ENCODE results near the gene ADGRB3. TPM values are rescaled to one million over a fixed set of nuclear protein-coding genes. Genes with fewer than 3 reads are reported as not detected.
A peak's percentile ranks its signal among the peaks of the same experiment; 100 is the strongest.

The ADGRB3 gene
- total RNA-seq, 1 experiment from 2014 or later: not detected

- H3K4me1 ChIP-seq (ENCODE audit: low read length): no peaks in the 10 kb centered on the region
- H3K9me3 ChIP-seq (ENCODE audit: low read length): no peaks in the 10 kb centered on the region
- H3K27ac ChIP-seq (ENCODE audit: low read length): no peak overlapping the region
- H3K9ac ChIP-seq (ENCODE audit: low read length): no peak overlapping the region
- no peaks in the 10 kb centered on the region for H4K20me1 ChIP-seq (ENCODE audit: insufficient read depth, low read depth, low read length)
- H3K4me2 ChIP-seq (ENCODE audit: low read depth, low read length, poor library complexity, severe bottlenecking): no peak overlapping the region
- H3K79me2 ChIP-seq (ENCODE audit: low read length): no peaks in the 10 kb centered on the region
- H3K4me3 ChIP-seq (ENCODE audit: low read length): no peak overlapping the region
- no peak for DNase-seq
- no peaks in the 10 kb centered on the region for H3K9me2 ChIP-seq (replicated peaks; ENCODE audit: insufficient read depth, low read length)
- no peaks in the 10 kb centered on the region for H3K36me3 ChIP-seq (ENCODE audit: insufficient read depth, low read length)
- H2AFZ ChIP-seq (ENCODE audit: low read length): no peak overlapping the region
- no peaks in the 10 kb centered on the region for H3K27me3 ChIP-seq (ENCODE audit: low read length)
Measured at GRCh38 chr6:68852791-68853190, 217.7 kb downstream of the ADGRB3 start.

- Histone ChIP-seq H3K9me3 (ENCODE audit: low read length) (no peaks in the 10 kb centered on the region), H3K27me3 (ENCODE audit: low read length) (no peaks in the 10 kb centered on the region), H3K4me1 (ENCODE audit: low read length) (no peaks in the 10 kb centered on the region), H3K4me3 (ENCODE audit: low read length) (no peak overlapping the region), H2AFZ (ENCODE audit: low read length) (no peak overlapping the region), H3K27ac (ENCODE audit: low read length) (no peak overlapping the region), H3K36me3 (ENCODE audit: insufficient read depth, low read length) (no peaks in the 10 kb centered on the region), H3K9me2 (replicated peaks; ENCODE audit: insufficient read depth, low read length) (no peaks in the 10 kb centered on the region; the same call in 1 of the 2 replicates), H3K79me2 (ENCODE audit: low read length) (no peaks in the 10 kb centered on the region), H4K20me1 (ENCODE audit: insufficient read depth, low read depth, low read length) (no peaks in the 10 kb centered on the region), H3K4me2 (ENCODE audit: low read depth, low read length, poor library complexity, severe bottlenecking) (no peak overlapping the region), H3K9ac (ENCODE audit: low read length) (no peak overlapping the region)
- no peak for DNase-seq
Measured at GRCh38 chr6:68859233-68859632, 224.2 kb downstream of the ADGRB3 start.

- H3K9me2 ChIP-seq (replicated peaks; ENCODE audit: insufficient read depth, low read length): no peaks in the 10 kb centered on the region
- no peak overlapping the region for H3K27ac ChIP-seq (ENCODE audit: low read length)
- no peaks in the 10 kb centered on the region for H3K36me3 ChIP-seq (ENCODE audit: insufficient read depth, low read length)
- H3K27me3 ChIP-seq (ENCODE audit: low read length): no peaks in the 10 kb centered on the region; the same call in 1 of the 2 replicates
- H3K9ac ChIP-seq (ENCODE audit: low read length): no peak overlapping the region
- no peak overlapping the region for H3K4me3 ChIP-seq (ENCODE audit: low read length)
- H3K4me1 ChIP-seq (ENCODE audit: low read length): no peaks in the 10 kb centered on the region
- peaks cover 2% of the 10 kb centered on the region; the same call in 1 of the 2 replicates for H3K9me3 ChIP-seq (ENCODE audit: low read length)
- no peak for DNase-seq
- H3K4me2 ChIP-seq (ENCODE audit: low read depth, low read length, poor library complexity, severe bottlenecking): no peak overlapping the region
- no peaks in the 10 kb centered on the region for H3K79me2 ChIP-seq (ENCODE audit: low read length)
- H2AFZ ChIP-seq (ENCODE audit: low read length): no peak overlapping the region
- H4K20me1 ChIP-seq (ENCODE audit: insufficient read depth, low read depth, low read length): no peaks in the 10 kb centered on the region
Measured at GRCh38 chr6:68868646-68869045, 233.6 kb downstream of the ADGRB3 start.

GRCh38 chr6:68873236-68873635, 238.2 kb downstream of the ADGRB3 start:
- Histone ChIP-seq H2AFZ (ENCODE audit: low read length) (no peak overlapping the region), H3K27me3 (ENCODE audit: low read length) (no peaks in the 10 kb centered on the region; the same call in 1 of the 2 replicates), H3K4me1 (ENCODE audit: low read length) (no peaks in the 10 kb centered on the region), H3K36me3 (ENCODE audit: insufficient read depth, low read length) (no peaks in the 10 kb centered on the region), H3K4me3 (ENCODE audit: low read length) (no peak overlapping the region), H4K20me1 (ENCODE audit: insufficient read depth, low read depth, low read length) (no peaks in the 10 kb centered on the region), H3K9me3 (ENCODE audit: low read length) (peaks cover 2% of the 10 kb centered on the region; the same call in 1 of the 2 replicates), H3K27ac (ENCODE audit: low read length) (no peak overlapping the region), H3K9ac (ENCODE audit: low read length) (no peak overlapping the region), H3K4me2 (ENCODE audit: low read depth, low read length, poor library complexity, severe bottlenecking) (no peak overlapping the region), H3K79me2 (ENCODE audit: low read length) (no peaks in the 10 kb centered on the region), H3K9me2 (replicated peaks; ENCODE audit: insufficient read depth, low read length) (no peaks in the 10 kb centered on the region)
- no peak for DNase-seq

GRCh38 chr6:68874747-68875146, 239.7 kb downstream of the ADGRB3 start:
- Histone ChIP-seq H3K27ac (ENCODE audit: low read length) (no peak overlapping the region), H4K20me1 (ENCODE audit: insufficient read depth, low read depth, low read length) (no peaks in the 10 kb centered on the region), H3K4me2 (ENCODE audit: low read depth, low read length, poor library complexity, severe bottlenecking) (no peak overlapping the region), H3K9ac (ENCODE audit: low read length) (no peak overlapping the region), H3K79me2 (ENCODE audit: low read length) (no peaks in the 10 kb centered on the region), H2AFZ (ENCODE audit: low read length) (no peak overlapping the region), H3K4me1 (ENCODE audit: low read length) (no peaks in the 10 kb centered on the region), H3K9me3 (ENCODE audit: low read length) (no peaks in the 10 kb centered on the region), H3K4me3 (ENCODE audit: low read length) (no peak overlapping the region), H3K9me2 (replicated peaks; ENCODE audit: insufficient read depth, low read length) (no peaks in the 10 kb centered on the region), H3K36me3 (ENCODE audit: insufficient read depth, low read length) (no peaks in the 10 kb centered on the region), H3K27me3 (ENCODE audit: low read length) (no peaks in the 10 kb centered on the region; the same call in 1 of the 2 replicates)
- DNase-seq: no peak

- no peaks in the 10 kb centered on the region for H3K79me2 ChIP-seq (ENCODE audit: low read length)
- no peaks in the 10 kb centered on the region for H3K36me3 ChIP-seq (ENCODE audit: insufficient read depth, low read length)
- no peak for DNase-seq
- H2AFZ ChIP-seq (ENCODE audit: low read length): no peak overlapping the region
- H4K20me1 ChIP-seq (ENCODE audit: insufficient read depth, low read depth, low read length): no peaks in the 10 kb centered on the region
- H3K4me3 ChIP-seq (ENCODE audit: low read length): no peak overlapping the region
- H3K9me3 ChIP-seq (ENCODE audit: low read length): no peaks in the 10 kb centered on the region
- H3K4me2 ChIP-seq (ENCODE audit: low read depth, low read length, poor library complexity, severe bottlenecking): no peak overlapping the region
- no peak overlapping the region for H3K9ac ChIP-seq (ENCODE audit: low read length)
- H3K27me3 ChIP-seq (ENCODE audit: low read length): no peaks in the 10 kb centered on the region; the same call in 1 of the 2 replicates
- H3K9me2 ChIP-seq (replicated peaks; ENCODE audit: insufficient read depth, low read length): no peaks in the 10 kb centered on the region
- no peaks in the 10 kb centered on the region for H3K4me1 ChIP-seq (ENCODE audit: low read length)
- no peak overlapping the region for H3K27ac ChIP-seq (ENCODE audit: low read length)
Measured at GRCh38 chr6:68875403-68875802, 240.3 kb downstream of the ADGRB3 start.

- no peak overlapping the region for H3K4me3 ChIP-seq (ENCODE audit: low read length)
- no peaks in the 10 kb centered on the region for H4K20me1 ChIP-seq (ENCODE audit: insufficient read depth, low read depth, low read length)
- H3K9ac ChIP-seq (ENCODE audit: low read length): no peak overlapping the region
- H3K27me3 ChIP-seq (ENCODE audit: low read length): no peaks in the 10 kb centered on the region; the same call in 1 of the 2 replicates
- no peak overlapping the region for H3K27ac ChIP-seq (ENCODE audit: low read length)
- H2AFZ ChIP-seq (ENCODE audit: low read length): no peak overlapping the region
- no peaks in the 10 kb centered on the region for H3K79me2 ChIP-seq (ENCODE audit: low read length)
- no peaks in the 10 kb centered on the region for H3K4me1 ChIP-seq (ENCODE audit: low read length)
- H3K9me2 ChIP-seq (replicated peaks; ENCODE audit: insufficient read depth, low read length): no peaks in the 10 kb centered on the region
- no peaks in the 10 kb centered on the region for H3K9me3 ChIP-seq (ENCODE audit: low read length)
- H3K4me2 ChIP-seq (ENCODE audit: low read depth, low read length, poor library complexity, severe bottlenecking): no peak overlapping the region
- peak; percentile 62 for DNase-seq
- H3K36me3 ChIP-seq (ENCODE audit: insufficient read depth, low read length): no peaks in the 10 kb centered on the region
Measured at GRCh38 chr6:68876792-68877493, 241.9 kb downstream of the ADGRB3 start.

- no peaks in the 10 kb centered on the region for H3K36me3 ChIP-seq (ENCODE audit: insufficient read depth, low read length)
- H2AFZ ChIP-seq (ENCODE audit: low read length): no peak overlapping the region
- no peak overlapping the region for H3K4me2 ChIP-seq (ENCODE audit: low read depth, low read length, poor library complexity, severe bottlenecking)
- H3K4me3 ChIP-seq (ENCODE audit: low read length): no peak overlapping the region
- no peaks in the 10 kb centered on the region for H3K4me1 ChIP-seq (ENCODE audit: low read length)
- H3K9me3 ChIP-seq (ENCODE audit: low read length): no peaks in the 10 kb centered on the region
- H4K20me1 ChIP-seq (ENCODE audit: insufficient read depth, low read depth, low read length): peaks cover 3% of the 10 kb centered on the region; the same call in 1 of the 2 replicates
- H3K9ac ChIP-seq (ENCODE audit: low read length): no peak overlapping the region
- no peaks in the 10 kb centered on the region for H3K9me2 ChIP-seq (replicated peaks; ENCODE audit: insufficient read depth, low read length)
- DNase-seq: no peak
- no peak overlapping the region for H3K27ac ChIP-seq (ENCODE audit: low read length)
- H3K27me3 ChIP-seq (ENCODE audit: low read length): no peaks in the 10 kb centered on the region
- H3K79me2 ChIP-seq (ENCODE audit: low read length): no peaks in the 10 kb centered on the region
Measured at GRCh38 chr6:68880050-68880813, 245.2 kb downstream of the ADGRB3 start.
